GM18505 (cell line): ENCODE data around the gene COL10A1.
"Not testable (repeated sequence)": the region's sequence is repeated elsewhere in the genome, so short reads cannot be mapped to it uniquely, and the experiment has no call there.

ENCODE experiments used
- ATAC-seq: cut with Tn5 transposase; IDR thresholded peaks from one replicate; pipeline ENCODE4 v1.9.1; 2021; ENCODE audit not compliant: unreplicated experiment
- POLR2A ChIP-seq: IDR thresholded peaks from 4 replicates; pipeline ENCODE4 v1.6.1; 2011; ENCODE audit warnings: borderline replicate concordance; ENCODE audit not compliant: insufficient read depth, insufficient read length; ENCODE audit errors: extremely low read depth

The COL10A1 gene

DNA sequence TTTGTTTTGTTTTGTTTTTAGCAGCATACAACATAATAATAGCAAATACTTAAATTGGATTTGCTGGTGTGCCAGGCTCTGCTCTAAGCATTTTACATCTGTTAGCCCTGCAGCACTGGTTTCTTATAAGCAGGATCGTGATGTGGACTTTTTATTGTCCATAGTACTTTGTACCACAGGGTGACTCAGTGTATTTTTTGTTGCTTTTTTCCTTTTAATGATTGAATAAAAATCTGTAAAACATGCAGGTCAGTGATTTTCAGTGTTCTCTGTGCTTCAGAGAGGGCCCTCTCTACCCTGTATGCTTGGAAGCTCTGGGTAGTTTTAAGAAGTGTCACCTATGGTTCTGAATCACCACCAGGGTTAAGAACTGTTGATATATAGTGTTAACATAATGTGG, 21.3 kb downstream of the COL10A1 start:
- no peak for TF ChIP-seq POLR2A
- ATAC-seq: no peak

DNA sequence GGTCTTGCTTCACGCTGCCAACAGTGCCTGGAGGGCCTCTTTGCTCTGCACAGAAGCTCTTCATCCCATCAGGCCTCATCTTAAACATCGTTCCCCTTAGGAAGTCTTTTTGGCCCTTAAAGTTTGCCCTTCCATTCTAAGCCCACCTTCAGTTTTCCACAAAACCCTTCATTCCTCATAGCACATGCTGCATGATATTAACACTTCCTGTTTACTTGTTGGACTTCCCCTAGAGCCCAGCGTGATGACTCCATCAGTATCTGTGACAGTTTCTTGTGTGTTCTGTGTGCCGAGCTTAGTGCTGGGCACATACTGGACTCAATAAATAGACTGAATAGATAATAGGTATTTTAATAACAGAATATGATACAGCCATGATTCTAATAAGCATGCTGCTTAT, 23.1 kb downstream of the COL10A1 start:
- TF ChIP-seq POLR2A: no peak
- no peak for ATAC-seq

DNA sequence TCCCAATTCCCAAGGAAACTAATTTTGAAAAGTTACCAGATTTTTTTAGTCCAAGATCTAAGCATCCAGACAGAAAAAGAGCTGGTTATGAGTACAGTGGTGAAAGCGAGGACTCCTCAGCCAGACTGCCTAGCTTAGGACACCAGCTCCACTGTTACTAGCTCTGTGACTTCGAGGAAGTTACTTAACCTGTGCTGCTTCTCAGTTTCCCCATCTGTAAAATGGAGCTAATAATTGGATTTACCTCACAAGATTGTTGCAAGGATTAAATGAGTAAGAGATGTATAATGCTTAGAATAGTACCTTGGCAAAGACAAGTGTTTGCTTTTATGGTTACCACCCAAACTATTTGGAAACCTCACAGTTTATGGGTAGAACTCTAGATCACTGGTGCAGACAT, 24.1 kb downstream of the COL10A1 start:
- no peak for TF ChIP-seq POLR2A
- no peak for ATAC-seq

DNA sequence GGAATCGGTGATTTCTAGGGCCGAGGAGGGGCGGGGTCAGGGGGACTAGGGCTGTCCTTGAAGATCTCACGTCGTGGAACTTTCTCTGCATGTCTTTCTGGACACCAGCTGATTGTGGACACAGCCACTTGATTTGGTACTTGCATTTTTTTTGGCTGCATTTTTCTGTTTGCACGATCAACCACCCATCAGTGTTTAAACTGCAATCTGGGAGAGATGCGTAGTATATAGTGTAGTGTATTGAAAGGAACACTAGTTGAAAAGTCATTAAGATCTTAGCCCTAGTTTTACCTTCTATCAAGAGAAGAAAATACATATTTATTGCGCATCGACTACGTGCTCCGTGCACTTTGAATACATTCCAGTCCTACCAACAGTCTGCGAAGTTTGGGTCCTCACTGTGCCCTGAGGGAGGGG, 24.6 kb downstream of the COL10A1 start:
- no peak for ATAC-seq
- TF ChIP-seq POLR2A: no peak

DNA sequence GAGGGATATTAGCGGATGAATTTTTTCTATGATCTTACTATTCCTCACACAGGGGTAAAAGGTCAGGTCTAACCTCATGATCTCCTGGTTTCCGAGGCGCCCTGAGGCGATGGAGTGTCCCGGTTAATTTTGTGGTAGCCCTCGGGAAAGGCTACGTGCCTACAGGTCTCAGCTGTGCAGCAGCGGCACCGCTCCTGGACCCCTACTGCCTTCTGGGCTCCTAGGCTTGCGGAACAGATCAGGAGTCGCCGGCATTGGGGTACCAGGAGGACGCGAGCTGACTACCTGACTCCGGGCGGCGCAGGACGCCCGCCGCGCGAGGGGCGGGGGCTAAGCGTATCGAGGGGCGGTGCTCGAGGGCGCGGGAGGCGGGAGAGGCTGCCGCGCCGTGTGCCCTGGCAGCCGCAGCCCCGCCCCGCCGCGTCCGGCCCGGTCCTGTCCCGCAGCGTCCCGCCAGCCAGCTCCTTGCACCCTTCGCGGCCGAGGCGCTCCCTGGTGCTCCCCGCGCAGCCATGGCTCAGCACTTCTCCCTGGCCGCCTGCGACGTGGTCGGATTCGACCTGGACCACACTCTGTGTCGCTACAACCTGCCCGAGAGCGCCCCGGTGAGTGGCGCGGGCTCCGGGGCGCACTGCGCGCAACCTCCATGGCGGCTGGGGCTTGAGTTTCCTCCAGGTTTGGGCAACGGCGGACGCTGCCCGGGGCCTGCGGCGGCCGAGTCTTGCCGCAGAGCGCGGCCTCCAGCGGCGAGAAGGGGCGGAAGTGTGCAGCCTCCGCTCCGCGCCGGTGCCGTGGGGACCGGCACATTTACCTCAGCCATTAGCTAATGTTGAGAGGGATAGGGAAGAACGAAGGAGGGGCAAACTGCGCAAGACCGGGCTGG, 25.3 kb downstream of the COL10A1 start, which contains the start of gene NT5DC1:
Gene NT5DC1 (plus strand): TSS at position 435 of the 883 bp plus-strand sequence. CDS start 78 bp downstream, at position 513.
- ATAC-seq: peak; percentile 85
- TF ChIP-seq POLR2A: peak; percentile 89

DNA sequence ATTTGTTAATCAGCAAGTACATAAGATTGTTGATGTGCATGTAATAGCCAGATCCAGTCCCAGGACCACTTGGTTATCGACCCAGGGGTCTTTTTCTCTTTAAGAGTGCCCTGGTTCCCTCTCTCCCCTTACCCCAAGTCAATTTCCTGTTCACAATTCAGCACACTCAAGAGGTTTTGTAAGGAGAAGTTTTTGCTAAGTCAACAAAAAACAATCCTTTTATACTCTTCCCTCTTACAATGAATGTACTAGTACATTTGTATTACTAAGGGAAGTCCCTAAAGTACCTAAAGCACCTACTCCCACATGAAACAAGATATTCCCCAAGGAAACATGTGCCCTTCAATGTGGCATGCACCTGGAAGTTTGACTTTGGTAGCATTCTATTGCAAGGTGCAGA, 26.9 kb downstream of the COL10A1 start:
- no peak for ATAC-seq
- TF ChIP-seq POLR2A: no peak

DNA sequence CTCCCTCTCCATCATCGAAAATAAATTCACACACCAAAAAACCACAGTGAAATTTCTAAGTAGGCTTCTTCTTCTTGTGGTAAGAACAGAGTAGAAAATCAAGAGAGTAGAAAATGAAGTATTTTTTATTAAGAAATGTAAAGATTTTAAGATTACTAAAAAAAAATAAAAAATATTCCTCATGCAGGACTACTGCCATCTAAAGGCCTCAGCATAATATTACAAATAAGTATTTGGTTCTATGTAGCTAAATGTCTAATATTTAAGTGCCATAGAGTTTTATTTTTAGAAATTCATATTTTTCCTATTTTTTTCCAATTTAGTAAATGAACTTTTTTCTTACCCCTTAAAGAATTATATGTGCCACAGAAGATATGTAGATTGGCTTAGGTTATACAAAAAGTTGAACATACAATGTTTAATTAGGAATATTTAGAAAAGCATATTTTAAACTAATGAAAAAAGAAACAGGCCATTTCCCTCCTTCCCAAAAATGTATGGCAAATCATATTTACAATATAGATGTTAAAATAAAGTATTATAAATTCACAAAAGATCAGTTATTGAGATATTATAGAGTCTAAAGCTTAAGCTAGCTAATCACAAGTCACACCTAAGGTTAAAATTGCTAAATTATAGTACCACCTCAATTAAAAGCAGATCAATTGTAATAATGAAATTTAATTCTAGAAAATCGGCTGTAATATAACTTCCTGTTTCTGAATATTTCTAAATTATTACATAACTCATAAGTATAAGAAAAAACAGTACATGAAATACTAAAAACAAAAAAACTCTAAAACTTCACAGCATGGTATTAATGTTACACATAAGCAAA, 28.7 kb downstream of the COL10A1 start:
- TF ChIP-seq POLR2A: no peak
- no peak for ATAC-seq

DNA sequence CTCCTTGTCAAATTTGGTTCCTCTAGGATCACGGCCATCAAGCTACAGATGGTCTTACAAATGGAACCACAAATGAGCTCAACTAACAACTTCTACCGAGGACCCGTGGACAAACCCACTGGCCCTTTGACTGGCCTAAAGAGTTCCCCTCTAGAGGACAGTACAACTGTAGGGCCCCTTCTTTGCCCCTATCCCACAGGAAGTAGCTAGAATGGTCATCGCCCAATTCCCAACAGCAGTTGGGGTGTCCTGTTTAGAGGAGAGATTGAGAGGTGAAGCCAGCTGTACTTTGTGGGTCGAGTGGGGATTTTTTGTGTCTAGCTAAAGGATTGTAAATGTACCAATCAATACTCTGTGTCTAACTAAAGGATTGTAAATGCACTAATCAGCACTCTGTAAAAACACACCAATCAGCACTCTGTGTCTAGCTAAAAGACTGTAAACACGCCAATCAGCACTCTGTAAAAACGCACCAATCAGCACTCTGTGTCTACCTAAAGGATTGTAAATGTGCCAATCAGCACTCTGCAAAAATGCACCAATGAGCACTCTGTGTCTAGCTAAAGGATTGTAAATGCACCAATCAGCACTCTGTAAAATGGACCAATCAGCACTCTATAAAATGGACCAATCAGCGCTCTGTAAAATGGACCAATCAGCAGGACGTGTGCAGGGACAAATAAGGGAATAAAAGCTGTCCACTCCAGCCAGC, 29.7 kb downstream of the COL10A1 start:
- not testable (repeated sequence) for ATAC-seq

DNA sequence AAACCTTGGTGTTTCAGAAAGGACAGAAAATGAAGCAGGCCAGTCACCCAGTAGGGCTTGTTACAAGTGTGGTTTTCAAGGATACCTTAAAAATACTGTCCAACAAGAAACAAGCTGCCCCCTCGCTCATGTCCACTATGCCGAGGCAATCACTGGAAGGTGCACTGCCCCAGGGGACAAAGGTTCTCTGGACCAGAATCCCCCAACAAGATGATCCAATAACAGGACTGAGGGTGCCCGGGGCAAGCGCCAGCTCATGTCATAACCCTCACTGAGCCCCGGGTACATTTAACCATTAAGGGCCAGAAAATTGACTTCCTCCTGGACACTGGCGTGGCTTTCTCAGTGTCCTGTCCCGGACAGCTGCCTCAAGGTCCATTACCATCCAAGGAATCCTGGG, 31.9 kb downstream of the COL10A1 start:
- ATAC-seq: no peak
- no peak for TF ChIP-seq POLR2A

DNA sequence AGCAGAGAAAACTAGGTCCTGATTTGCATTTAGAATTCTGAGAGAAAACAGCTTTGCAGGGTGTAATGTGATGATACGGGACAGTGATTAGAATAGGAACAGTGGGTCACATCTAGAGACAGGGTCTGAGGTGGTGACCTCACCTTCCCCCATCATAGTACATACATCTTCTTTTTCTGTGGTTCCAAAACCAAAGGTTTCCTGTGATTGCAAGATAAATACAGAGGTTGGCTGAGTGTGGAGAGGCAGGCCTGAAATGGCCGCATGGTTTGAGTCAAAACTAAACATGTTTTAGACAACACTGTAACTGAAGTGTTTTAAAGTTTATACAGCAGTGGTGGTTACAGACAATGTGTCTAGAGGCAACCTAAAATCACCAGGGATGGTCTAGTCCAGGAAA, 35.7 kb downstream of the COL10A1 start:
- ATAC-seq: peak; percentile 64
- TF ChIP-seq POLR2A: no peak

DNA sequence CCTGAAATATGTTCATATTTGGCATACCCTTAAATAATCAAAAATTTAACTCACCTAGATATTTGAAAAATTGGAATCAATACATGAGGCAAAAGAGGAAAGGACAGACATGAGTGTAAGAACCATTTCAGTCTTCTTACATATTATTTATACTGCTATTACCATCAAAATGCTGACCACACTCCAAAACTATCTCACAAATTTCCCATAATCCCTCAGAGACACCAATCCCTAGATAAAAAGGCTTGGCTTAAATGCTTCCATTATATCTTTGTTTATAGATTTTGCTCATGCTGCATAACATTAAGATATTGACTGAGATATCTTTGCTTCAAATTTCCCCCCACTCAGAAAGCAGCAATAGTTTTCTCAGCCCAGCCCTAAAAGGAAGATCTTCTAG, 37.0 kb downstream of the COL10A1 start:
- no peak for TF ChIP-seq POLR2A
- ATAC-seq: no peak

DNA sequence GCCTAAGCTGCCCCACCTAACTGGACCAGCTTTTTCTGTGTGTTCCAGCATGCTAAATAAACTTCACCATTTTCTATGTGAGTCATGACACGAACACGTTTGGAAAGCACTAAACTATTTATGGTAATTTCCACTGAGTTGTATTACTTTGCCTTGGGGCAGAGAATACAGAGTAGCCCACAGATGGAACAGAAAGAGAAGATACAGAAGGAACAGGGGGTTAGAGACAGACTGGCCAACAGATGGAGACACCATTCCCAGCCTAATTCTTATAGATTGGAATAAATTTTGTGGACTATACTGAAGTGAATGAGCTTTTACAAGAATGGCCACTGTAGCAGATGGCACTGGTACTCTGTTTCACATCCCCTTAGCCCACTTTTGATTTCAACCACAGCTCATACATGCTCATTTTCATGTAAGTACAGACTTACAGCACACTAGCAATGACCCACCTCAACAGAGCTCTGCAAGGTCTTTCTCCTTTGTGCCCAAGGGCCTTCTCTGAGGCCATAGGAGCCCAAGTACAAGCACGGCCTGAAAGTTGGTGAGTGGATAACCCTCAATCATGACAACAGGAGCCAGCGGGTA, 38.4 kb downstream of the COL10A1 start:
- TF ChIP-seq POLR2A: no peak

DNA sequence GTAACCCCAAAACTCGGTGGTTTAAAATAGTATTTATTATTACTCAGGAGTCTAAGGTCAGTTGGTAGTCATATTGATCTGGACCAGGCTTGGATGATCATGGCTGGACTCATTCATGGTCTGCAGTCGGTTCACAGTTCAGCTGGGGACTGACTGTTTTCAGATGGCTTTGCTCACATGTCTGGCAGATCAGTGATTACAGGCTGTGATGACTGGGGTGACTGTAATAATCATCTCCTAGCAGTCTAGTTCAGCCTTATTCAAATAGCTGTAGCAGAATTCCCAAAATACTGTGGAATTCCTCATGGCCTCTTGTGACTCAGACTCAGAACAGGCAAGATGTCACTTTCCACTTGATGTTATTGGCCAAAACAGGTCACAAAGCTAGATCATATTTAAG, 41.6 kb downstream of the COL10A1 start:
- no peak for ATAC-seq
- TF ChIP-seq POLR2A: no peak

More for the DNA sequence above, 38.4 kb downstream of the COL10A1 start:
- peak; percentile 95 for ATAC-seq
